Left ventricle myocardium superior (tissue), 1 donor: ENCODE results near the gene PTGDR. TPM values are rescaled to one million over a fixed set of nuclear protein-coding genes. Genes with fewer than 3 reads are reported as not detected.
A peak's percentile ranks its signal among the peaks of the same experiment; 100 is the strongest.

Experiments used
- ATAC-seq: fragments of 200-7000 bp; cut with Tn5 transposase; one replicate; pipeline ENCODE4 v1.9.1; 2020; ENCODE audit warnings: mild to moderate bottlenecking, moderate library complexity
- DNase-seq: peaks from one replicate; pipeline ENCODE4 v3.0.0-alpha.2; 2020
- intact Hi-C: fragments of 100-400 bp; cut with micrococcal nuclease; formaldehyde crosslinking; loops from one replicate; pipeline ENCODE4 v1.11.0; 2022
- long read RNA-seq: library from polyadenylated mRNA; unstranded; transcript quantifications from one replicate; pipeline ENCODE4 v2.0.0, GENCODE V29; 2021
- total RNA-seq: library from RNA; stranded (reverse); fragmentation: NEBNext Ultra II Directional; extraction: Animal tissue kit (Norgen Biotek cat#: 25700); gene quantifications from one replicate; pipeline ENCODE4 v1.2.1, GENCODE V29; 2021
- donor health status: DM: no; HTN: yes; CAD: no; lungs with severe emphysema.

PTGDR gene
- total RNA-seq: 1.1 TPM
- long read RNA-seq, partial matches to known transcripts: 0 of 3 reads
- long read RNA-seq, other reads (novel, unspliced or antisense): 1 of 3 reads

- DNase-seq (peak; percentile 57), ATAC-seq (peak; percentile 69)
- intact Hi-C loops: no loop called here
These were observed at the start of gene PTGDR for GRCh38 chr14:52267501-52268278. Gene PTGDR (plus strand): TSS chr14:52267698. CDS start chr14:52267815, 117 bp downstream.

- intact Hi-C loops: no loop called here
- DNase-seq (no peak), ATAC-seq (no peak)
These were observed 47.9 kb upstream of the PTGDR start for GRCh38 chr14:52219488-52220084.

- ATAC-seq (no peak), DNase-seq (no peak)
- intact Hi-C loops: no loop called here
These were observed 46.3 kb upstream of the PTGDR start for GRCh38 chr14:52220924-52221811.

- DNase-seq (no peak), ATAC-seq (no peak)
- intact Hi-C loops: no loop called here
These were observed 44.6 kb upstream of the PTGDR start for GRCh38 chr14:52222901-52223300.

- no peak for DNase-seq
- ATAC-seq: no peak
- intact Hi-C loops: no loop called here
These were observed 39.8 kb upstream of the PTGDR start for GRCh38 chr14:52227619-52228222.

GRCh38 chr14:52233693-52234092 is 33.8 kb upstream of the PTGDR start:
- intact Hi-C loops: no loop called here
- DNase-seq: no peak
- no peak for ATAC-seq

DNA sequence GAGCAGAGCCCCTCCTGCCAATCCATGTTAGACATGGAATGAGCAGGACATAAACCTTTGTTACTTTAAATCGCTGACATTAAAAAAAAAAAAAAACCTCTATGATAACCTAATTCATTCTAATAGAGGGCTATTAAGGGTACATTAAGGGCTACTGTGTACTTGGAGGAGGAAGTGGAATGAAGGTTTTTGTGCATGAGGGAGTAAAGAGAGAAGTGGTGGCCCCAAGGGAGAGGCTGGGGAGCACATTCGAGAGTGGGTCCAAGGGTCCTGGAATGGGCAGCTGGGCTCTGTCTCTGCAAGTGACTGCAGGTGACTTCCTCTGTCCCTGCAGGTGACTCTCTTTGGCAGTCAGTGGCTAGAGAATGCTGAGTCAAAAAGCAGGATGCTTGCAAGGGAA is 32.1 kb upstream of the PTGDR start:
- ATAC-seq (no peak), DNase-seq (no peak)
- intact Hi-C loops: no loop called here

GRCh38 chr14:52235866-52236510 is 31.5 kb upstream of the PTGDR start:
- no peak for ATAC-seq
- intact Hi-C loops: no loop called here
- no peak for DNase-seq

- ATAC-seq (no peak), DNase-seq (no peak)
- intact Hi-C loops: no loop called here
These were observed 28.8 kb upstream of the PTGDR start for GRCh38 chr14:52238682-52239081.

DNA sequence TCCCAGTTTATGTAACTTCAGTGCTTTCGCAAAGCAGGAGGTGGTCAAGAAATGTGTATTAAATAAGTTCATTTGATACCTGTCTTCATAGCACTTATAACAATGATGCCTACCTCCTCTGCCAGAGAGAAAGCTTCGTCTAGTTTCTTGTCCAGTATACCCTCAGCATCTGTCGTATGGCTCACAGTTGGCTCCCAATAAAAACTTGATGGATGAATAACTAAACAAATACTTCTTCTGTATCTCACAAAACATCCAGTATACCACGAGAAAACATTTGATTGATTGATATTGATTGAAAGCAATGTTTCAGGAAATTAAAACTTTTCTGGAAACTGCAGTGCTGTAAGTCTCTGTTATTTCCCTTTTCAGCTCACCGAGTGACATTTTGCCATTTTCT is 26.9 kb upstream of the PTGDR start:
- intact Hi-C loops: no loop called here
- no peak for DNase-seq
- ATAC-seq: no peak

GRCh38 chr14:52241087-52241793 is 26.3 kb upstream of the PTGDR start:
- intact Hi-C loops: no loop called here
- ATAC-seq: no peak
- DNase-seq: no peak

DNA sequence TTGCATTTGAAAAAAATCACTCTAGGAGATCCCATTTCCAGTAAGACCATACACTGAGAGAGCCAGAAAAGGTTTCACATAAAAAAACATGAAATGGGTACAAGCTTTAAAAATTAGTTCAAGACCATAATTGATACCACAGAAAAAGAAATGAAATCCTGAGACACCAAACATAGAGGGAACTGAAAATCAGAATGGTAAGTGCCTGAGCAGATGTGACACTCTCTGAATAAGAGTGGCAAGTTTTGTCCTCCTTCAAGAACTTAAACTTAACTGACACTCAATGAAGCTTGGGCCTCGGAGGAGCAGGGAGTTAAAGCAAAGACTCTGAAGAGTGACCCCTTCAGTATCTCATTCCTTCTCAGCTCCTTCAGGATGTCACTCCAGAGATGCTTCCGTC is 23.2 kb upstream of the PTGDR start:
- intact Hi-C loops: no loop called here
- no peak for ATAC-seq
- no peak for DNase-seq

- ATAC-seq: no peak
- intact Hi-C loops: no loop called here
These were observed 22.5 kb upstream of the PTGDR start for GRCh38 chr14:52244997-52245396.

DNA sequence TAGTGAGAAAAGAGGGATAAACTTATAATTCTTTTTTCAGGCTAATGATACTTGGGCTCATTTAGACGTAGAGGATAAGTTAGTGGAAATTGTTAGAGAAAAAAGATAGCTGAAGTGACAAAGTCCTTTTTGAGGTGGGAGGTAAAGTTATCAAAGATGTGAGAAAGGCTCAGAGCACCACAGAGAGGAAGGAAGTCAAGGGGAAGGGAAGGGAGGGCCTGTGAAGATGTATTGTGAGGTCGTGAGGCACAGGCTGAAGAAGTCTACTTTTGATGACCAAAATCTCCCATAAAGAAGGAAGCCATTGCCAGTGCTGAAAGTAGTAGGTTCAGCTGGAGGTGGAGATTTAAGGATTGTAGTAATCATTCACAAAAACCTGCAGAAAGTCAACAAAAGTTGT is 19.4 kb upstream of the PTGDR start:
- ATAC-seq (no peak), DNase-seq (no peak)
- intact Hi-C loops: no loop called here

More at GRCh38 chr14:52244997-52245396, 22.5 kb upstream of the PTGDR start:
- no peak for DNase-seq

DNA sequence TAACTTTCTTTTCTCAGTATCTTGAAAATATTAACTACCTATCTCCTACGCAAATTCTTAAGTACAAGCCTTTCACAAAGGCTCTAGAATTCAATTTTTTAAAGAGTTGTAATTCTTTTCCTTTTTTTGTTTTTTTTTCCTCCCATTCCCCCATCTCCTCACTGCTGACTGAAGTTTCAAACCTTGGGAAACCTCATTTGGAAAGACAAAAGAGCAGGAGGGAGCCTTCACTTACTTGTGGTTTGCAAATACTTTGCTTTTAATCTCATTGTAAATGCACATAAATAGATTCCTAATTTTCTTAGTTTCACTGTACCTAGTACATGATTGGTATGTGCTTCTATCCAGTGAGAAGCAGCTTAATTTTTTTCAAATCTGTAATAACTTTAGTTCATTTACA is 15.8 kb upstream of the PTGDR start:
- DNase-seq (no peak), ATAC-seq (no peak)
- intact Hi-C loops: no loop called here

- intact Hi-C loops: no loop called here
- DNase-seq (no peak), ATAC-seq (no peak)
These were observed 14.0 kb upstream of the PTGDR start for GRCh38 chr14:52253503-52253902.

- ATAC-seq (no peak), DNase-seq (no peak)
- intact Hi-C loops: no loop called here
These were observed 13.4 kb upstream of the PTGDR start for GRCh38 chr14:52254086-52254485.

DNA sequence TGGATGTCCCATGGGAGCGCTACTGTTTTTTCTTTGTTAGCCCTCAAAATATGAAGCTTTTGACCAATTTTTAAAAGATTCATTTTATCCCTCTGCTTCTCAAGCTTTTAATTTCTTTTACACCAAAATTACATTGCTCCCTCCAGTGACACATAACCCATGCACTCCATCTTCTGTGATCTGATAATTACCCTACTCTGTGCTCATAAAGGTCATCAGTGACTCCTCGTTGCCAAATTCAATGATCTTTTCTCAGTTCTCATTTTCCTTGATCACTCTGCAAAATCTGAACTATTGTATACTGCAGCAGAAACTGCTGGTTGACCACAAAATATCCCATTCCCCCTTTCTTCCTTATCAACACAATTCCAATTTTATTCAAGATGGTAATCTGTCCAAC is 8.7 kb upstream of the PTGDR start:
- no peak for DNase-seq
- intact Hi-C loops: no loop called here
- no peak for ATAC-seq
